Activated T-cell treated with anti-CD3 and anti-CD28 coated beads, Interleukin-2, amount 50 U/mL, for 72 hours (primary cell): Measurements from ENCODE around the gene SGO2. TPM values are rescaled to one million over a fixed set of nuclear protein-coding genes. Genes with fewer than 3 reads are reported as not detected.
A peak's percentile ranks its signal among the peaks of the same experiment; 100 is the strongest.
"Not testable (repeated sequence)": the region's sequence is repeated elsewhere in the genome, so short reads cannot be mapped to it uniquely, and the experiment has no call there.

ENCODE experiments used
- ATAC-seq, 2 donors: fragments of 150-1000 bp; cut with Tn5 transposase; replicated peaks in 1 of 2; 2 replicates each; pipeline ENCODE4 v1.10.0; 2021; ENCODE audit warnings: moderate library complexity in 2 of 2, mild to moderate bottlenecking in 1 of 2
- DNase-seq, 2 donors: peaks; one replicate each; pipeline ENCODE4 v3.0.0; 2021 to 2022; ENCODE audit warnings: mixed read lengths in 1 of 2
- H3K27ac Mint-ChIP-seq: one replicate; pipeline ENCODE4 v1.8.0; 2022; ENCODE audit warnings: mild to moderate bottlenecking, moderate library complexity, mixed read lengths
- H3K27me3 Mint-ChIP-seq: one replicate; pipeline ENCODE4 v1.8.0; 2022; ENCODE audit warnings: low read depth, mixed read lengths
- H3K36me3 Mint-ChIP-seq, 2 donors: one replicate each; pipeline ENCODE4 v1.8.0; 2022; ENCODE audit warnings: mixed read lengths in 2 of 2, mild to moderate bottlenecking in 1 of 2; ENCODE audit not compliant: insufficient read depth in 2 of 2
- H3K4me1 Mint-ChIP-seq: one replicate; pipeline ENCODE4 v1.8.0; 2022; ENCODE audit warnings: low read depth, mixed read lengths
- H3K4me3 Mint-ChIP-seq, 2 donors: one replicate each; pipeline ENCODE4 v1.8.0; 2022; ENCODE audit warnings: mild to moderate bottlenecking in 2 of 2, mixed read lengths in 2 of 2, moderate library complexity in 2 of 2
- H3K9me3 Mint-ChIP-seq, 2 donors: one replicate each; pipeline ENCODE4 v1.8.0; 2022; ENCODE audit warnings: mixed read lengths in 2 of 2
- total RNA-seq, 2 donors: library from RNA; stranded (reverse); gene quantifications; one replicate each; pipeline ENCODE4 v1.2.3, GENCODE V29; 2022

The SGO2 gene
- total RNA-seq, 2 donors from 2014 or later: 36.5 to 38.9 TPM

- no peak for DNase-seq
- Mint-ChIP-seq H3K36me3 (no peaks in the 10 kb centered on the region), H3K9me3 (no peaks in the 10 kb centered on the region), H3K27ac (no peak overlapping the region), H3K4me1 (peaks cover 38% of the 10 kb centered on the region), H3K4me3 (no peak overlapping the region), H3K27me3 (peaks cover 17% of the 10 kb centered on the region)
- ATAC-seq: no peak
These were observed 94.8 kb downstream of the SGO2 start for GRCh38 chr2:200620606-200621390.

DNA sequence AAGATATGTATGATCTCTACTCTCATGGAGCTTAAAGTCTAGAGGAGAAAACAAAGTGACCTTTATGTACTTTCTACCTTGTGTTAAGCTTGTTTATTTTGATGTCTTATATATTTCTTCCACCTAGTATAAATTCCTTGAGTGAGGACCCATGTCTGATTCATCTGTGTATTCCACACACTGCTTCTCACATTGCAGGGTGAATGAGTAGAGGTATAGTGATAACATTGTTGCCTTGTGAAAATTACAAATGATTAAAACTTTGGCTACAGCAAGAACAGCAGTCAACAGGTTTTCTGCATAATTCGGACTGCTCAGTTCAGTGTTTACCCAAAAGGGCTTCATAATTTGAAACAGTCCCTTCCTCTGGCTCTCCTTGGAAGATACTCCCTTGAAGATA is 96.1 kb downstream of the SGO2 start:
- peak overlapping the region; percentile 9 for H3K27ac Mint-ChIP-seq
- H3K4me3 Mint-ChIP-seq: no peak overlapping the region
- H3K27me3 Mint-ChIP-seq: peaks cover 12% of the 10 kb centered on the region
- H3K9me3 Mint-ChIP-seq: no peaks in the 10 kb centered on the region
- no peak for DNase-seq
- peaks cover 35% of the 10 kb centered on the region for H3K4me1 Mint-ChIP-seq
- ATAC-seq: peak in 1 of 2 donors; percentile 17
- no peaks in the 10 kb centered on the region for H3K36me3 Mint-ChIP-seq

GRCh38 chr2:200624026-200624425 is 98.0 kb downstream of the SGO2 start:
- Mint-ChIP-seq H3K36me3 (no peaks in the 10 kb centered on the region), H3K4me3 (no peak overlapping the region), H3K27ac (no peak overlapping the region), H3K9me3 (no peaks in the 10 kb centered on the region), H3K27me3 (peaks cover 16% of the 10 kb centered on the region), H3K4me1 (peaks cover 16% of the 10 kb centered on the region)
- DNase-seq: no peak
- no peak for ATAC-seq

DNA sequence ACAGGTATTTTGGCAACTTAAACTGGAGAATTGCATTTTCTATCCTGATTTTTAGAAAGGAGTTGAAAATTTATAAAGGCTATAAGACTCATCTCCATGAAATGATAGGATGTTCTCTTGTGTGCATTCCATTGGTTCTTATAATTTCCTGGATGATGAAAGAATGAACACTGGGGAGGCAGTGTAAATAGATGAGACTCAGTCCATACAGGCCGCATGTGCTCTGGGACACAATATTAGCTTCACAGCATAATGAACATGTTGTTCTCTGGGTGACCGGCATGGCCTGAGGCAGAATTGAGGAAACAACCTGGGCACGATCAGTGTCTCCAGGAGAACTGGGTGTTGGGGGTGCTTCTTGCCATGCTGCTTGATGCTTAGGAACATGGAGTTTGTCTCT is 98.7 kb downstream of the SGO2 start:
- Mint-ChIP-seq H3K4me3 (no peak overlapping the region), H3K27me3 (peaks cover 22% of the 10 kb centered on the region), H3K27ac (no peak overlapping the region), H3K36me3 (no peaks in the 10 kb centered on the region), H3K9me3 (no peaks in the 10 kb centered on the region), H3K4me1 (peaks cover 13% of the 10 kb centered on the region)
- ATAC-seq: no peak
- DNase-seq: no peak

- no peak for ATAC-seq
- H3K9me3 Mint-ChIP-seq: no peaks in the 10 kb centered on the region
- H3K27ac Mint-ChIP-seq: no peak overlapping the region
- DNase-seq: no peak
- H3K36me3 Mint-ChIP-seq: no peaks in the 10 kb centered on the region
- H3K27me3 Mint-ChIP-seq: peaks cover 23% of the 10 kb centered on the region
- H3K4me1 Mint-ChIP-seq: peaks cover 13% of the 10 kb centered on the region
- H3K4me3 Mint-ChIP-seq: no peak overlapping the region
These were observed 99.3 kb downstream of the SGO2 start for GRCh38 chr2:200625282-200625681.

GRCh38 chr2:200625958-200626363 is 100.0 kb downstream of the SGO2 start:
- peaks cover 23% of the 10 kb centered on the region for H3K27me3 Mint-ChIP-seq
- H3K27ac Mint-ChIP-seq: no peak overlapping the region
- peaks cover 13% of the 10 kb centered on the region for H3K4me1 Mint-ChIP-seq
- H3K9me3 Mint-ChIP-seq: no peaks in the 10 kb centered on the region
- DNase-seq (no peak), ATAC-seq (no peak)
- no peak overlapping the region for H3K4me3 Mint-ChIP-seq
- no peaks in the 10 kb centered on the region for H3K36me3 Mint-ChIP-seq

GRCh38 chr2:200627110-200627770 is 101.2 kb downstream of the SGO2 start:
- Mint-ChIP-seq H3K9me3 (no peaks in the 10 kb centered on the region), H3K27me3 (peaks cover 23% of the 10 kb centered on the region), H3K4me3 (no peak overlapping the region), H3K36me3 (no peaks in the 10 kb centered on the region), H3K4me1 (peaks cover 11% of the 10 kb centered on the region), H3K27ac (no peak overlapping the region)
- DNase-seq (no peak), ATAC-seq (no peak)

DNA sequence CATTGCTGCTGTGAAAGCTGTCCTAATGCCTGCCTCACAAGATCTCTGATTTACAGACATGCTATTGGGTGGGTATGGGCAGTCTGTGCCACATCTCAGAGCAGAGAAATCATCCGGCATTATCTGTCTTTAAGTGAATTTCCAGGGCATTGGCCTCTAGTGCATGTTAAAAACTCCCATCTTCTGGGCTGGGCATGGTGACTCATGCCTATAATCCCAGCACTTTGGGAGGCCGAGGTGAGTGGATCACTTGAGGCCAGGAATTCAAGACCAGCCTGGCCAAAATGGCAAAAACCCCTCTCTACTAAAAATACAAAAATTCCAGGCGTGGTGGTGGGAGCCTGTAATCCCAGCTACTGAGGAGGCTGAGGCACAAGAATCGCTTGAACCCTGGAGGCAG is 102.5 kb downstream of the SGO2 start:
- DNase-seq, H3K4me3 Mint-ChIP-seq, H3K27ac Mint-ChIP-seq, H3K9me3 Mint-ChIP-seq, H3K36me3 Mint-ChIP-seq, ATAC-seq, H3K4me1 Mint-ChIP-seq: not testable (repeated sequence)
- H3K27me3 Mint-ChIP-seq: peaks cover 21% of the 10 kb centered on the region

DNA sequence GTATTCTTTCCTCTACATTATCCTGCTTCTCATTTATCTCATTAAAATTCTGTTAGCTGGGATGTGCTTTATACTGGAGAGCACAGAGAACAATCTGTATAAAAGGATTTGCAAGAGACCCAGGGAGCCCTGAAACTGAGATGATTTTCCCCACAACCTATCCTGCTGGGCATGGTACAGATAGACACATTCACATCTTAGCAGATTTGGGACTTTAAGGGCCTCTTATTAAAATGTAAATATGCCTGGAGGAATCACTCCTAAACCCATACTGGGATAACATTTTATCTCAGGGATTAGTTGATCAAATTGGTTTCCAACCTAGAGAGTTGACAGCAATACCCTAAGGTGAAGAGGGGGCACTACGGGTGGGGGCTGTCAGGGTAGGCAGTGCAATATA is 105.3 kb downstream of the SGO2 start:
- Mint-ChIP-seq H3K27me3 (peaks cover 31% of the 10 kb centered on the region), H3K4me1 (peaks cover 5% of the 10 kb centered on the region), H3K36me3 (peaks cover 0 to 3% of the 10 kb centered on the region in 2 donors), H3K27ac (no peak overlapping the region), H3K4me3 (no peak overlapping the region), H3K9me3 (peaks cover 0 to 1% of the 10 kb centered on the region in 2 donors)
- ATAC-seq (no peak), DNase-seq (no peak)

Other genes with a start within 250 kb of the SGO2 start
- gene SPATS2L, start 219.5 kb upstream of the SGO2 start, total RNA-seq: 10 to 100 TPM; 17.8 to 36.8 TPM
- 10 to 100 TPM; 17.0 to 23.5 TPM for gene KCTD18, start 16.1 kb upstream of the SGO2 start, total RNA-seq
- under 1 TPM; 0.83 to 0.84 TPM for gene AOX1, start 59.8 kb downstream of the SGO2 start, total RNA-seq